Ovary (tissue), 3 donors: Measurements from ENCODE around the gene GOPC.

Source experiments
- EP300 ChIP-seq: sonication (generic); formaldehyde crosslinking; IDR thresholded peaks from one replicate; pipeline ENCODE4 v1.6.1; 2017; ENCODE audit warnings: antibody characterized with exemption
- TF ChIP-seq, protein P1 (sequence below), 3 donors: fragments of 450-650 bp in 2 of 3; fragments of 200-600 bp in 1 of 3; IDR thresholded peaks; one replicate each; pipeline versions ENCODE4 v1.5.1 to v1.8.0; 2016 to 2022; ENCODE audit warnings: antibody characterized with exemption in 3 of 3, mild to moderate bottlenecking in 1 of 3
- donor health status: DM: no; HTN: no; CAD: no.

DNA sequence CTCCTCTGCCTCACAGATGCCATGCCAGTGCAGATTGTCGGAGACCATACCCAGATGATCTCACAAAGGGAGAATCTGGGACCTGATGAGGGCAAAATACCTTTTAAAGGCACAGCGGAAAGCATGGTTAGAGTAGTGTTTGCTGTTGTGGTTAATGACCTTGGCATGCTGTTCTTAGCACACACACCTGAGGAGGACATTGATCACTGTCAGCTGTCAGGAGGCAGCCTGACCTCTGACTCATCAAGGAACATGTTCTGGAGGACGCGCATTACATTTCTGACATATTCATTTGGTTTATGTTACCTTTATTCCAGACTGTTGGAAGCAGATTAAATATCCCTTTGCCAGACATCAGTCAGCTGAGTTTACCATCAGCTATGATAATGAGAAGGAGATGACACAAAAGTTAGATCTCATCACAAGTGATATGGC lies 57.1 kb downstream of the GOPC start:
- TF ChIP-seq EP300: no peak
- TF ChIP-seq, protein P1, sequence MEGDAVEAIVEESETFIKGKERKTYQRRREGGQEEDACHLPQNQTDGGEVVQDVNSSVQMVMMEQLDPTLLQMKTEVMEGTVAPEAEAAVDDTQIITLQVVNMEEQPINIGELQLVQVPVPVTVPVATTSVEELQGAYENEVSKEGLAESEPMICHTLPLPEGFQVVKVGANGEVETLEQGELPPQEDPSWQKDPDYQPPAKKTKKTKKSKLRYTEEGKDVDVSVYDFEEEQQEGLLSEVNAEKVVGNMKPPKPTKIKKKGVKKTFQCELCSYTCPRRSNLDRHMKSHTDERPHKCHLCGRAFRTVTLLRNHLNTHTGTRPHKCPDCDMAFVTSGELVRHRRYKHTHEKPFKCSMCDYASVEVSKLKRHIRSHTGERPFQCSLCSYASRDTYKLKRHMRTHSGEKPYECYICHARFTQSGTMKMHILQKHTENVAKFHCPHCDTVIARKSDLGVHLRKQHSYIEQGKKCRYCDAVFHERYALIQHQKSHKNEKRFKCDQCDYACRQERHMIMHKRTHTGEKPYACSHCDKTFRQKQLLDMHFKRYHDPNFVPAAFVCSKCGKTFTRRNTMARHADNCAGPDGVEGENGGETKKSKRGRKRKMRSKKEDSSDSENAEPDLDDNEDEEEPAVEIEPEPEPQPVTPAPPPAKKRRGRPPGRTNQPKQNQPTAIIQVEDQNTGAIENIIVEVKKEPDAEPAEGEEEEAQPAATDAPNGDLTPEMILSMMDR (IDR thresholded peaks at IDR 0.05): no peak
